Activated naive CD4-positive, alpha-beta T cell treated with Interleukin-2 at 50 U/mL for 16 hours (primary cell): ENCODE measurements around the gene CNTNAP4.

Experiments used
- DNase-seq: peaks from one replicate; pipeline ENCODE4 v3.0.0-alpha.2; 2020

The CNTNAP4 gene

DNA sequence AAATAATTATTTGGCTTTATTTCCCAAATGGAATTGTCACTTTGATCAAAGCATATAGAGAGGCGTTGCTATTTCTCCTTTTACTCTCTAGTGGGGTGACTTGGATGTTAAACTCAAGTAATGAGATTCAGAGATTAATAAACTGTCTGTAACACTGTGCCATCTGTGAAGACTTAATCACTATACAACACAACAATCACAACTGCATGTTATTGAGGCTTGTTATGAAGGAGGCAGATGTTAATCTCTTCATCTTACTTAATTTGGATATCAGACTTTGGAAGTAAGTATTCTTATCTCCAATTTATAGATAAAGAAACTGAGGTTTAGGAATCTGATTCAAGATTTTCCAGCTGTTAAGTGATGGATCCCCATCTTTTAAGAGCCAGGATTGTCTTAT is 132.5 kb downstream of the CNTNAP4 start:
- no peak for DNase-seq

DNA sequence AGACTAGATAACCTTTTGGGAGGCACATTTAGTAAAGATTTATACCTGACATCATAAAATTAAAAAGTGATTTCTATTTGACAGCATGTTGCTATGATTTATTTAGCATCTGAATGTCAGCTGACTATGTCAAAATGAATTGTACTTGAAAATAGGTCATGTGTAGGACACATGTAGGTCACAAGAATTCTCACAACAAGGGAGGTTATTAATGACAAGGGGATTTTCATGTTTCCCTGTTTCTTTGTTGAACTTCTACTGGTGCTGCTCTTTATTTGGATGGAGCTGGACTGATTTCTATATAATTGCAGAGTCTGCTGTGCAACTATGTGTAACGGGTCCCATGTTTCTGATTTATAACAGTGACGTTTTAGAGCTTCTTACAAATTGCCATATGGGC is 144.4 kb downstream of the CNTNAP4 start:
- DNase-seq: no peak

DNA sequence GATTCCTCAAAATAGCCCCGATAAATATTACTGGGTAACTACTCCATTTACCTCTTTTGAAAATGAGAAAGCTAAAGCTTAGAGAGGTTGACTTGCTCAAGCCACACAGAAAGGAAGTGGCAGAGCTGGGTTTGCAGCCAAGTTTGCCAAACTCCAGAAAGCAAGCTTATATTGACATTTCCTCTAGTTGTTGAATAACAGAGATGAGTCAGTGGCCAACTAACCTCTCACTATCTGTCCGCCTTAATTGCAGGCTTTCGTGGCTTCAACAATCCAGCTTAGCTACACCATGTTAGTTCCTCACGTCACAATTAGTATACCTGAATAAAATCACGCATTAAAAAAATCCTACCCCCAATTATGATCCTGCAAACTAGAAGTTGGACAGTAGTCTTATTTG is 151.7 kb downstream of the CNTNAP4 start:
- DNase-seq: no peak

DNA sequence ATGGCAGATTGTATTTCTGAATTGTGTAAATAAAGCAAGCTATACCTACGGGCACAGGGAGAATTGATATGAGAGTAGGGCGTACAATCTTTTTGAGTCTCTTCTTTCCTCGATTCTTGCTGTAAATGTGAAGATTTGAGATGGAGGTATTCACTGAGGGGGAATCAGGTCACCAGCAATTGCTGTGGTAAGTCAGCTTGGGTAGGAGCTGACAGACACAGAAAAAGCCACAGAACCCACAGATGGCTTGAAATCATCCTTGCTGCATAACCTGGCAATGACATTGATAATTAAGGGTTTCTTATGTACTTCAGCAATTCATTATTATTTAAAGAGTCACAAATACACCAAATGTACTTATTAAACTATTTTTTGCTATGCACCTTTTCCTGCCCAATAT is 164.2 kb downstream of the CNTNAP4 start:
- no peak for DNase-seq

DNA sequence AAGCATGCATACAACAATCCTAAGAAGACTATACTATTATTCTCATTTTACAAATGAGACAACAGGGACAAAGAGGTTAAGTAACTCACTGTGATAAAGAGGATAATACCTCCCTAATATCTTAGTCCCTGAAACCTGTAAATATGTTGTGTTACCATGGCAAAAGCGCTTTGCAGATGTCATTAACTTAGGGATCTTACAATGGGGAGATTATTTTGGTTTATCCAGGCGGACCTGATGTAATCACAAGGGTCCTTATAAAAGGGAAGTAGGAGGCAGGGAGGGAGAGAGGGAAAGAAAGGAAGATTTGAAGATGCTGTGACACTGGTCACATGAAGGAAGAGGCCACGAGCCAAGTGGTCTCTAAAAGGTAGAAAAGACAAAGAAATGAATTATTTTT is 164.7 kb downstream of the CNTNAP4 start:
- DNase-seq: no peak

DNA sequence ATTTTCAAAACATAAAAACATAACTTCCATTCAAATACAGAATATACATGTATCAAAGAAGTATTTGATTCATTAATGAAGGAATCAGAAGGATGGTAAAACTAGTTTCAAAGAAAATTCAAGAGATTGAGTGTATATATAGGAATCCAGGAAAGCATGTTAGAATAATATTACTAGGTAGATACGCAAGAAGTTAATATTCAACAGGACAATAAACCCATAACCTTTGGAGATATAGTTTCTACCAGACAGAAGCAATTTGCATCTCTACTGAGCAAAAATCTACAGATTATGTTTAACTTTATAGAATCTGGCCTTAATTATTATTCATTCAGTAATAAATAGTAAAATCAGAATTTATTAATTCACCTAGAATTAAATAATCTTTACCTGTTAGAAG is 166.8 kb downstream of the CNTNAP4 start:
- DNase-seq: no peak

DNA sequence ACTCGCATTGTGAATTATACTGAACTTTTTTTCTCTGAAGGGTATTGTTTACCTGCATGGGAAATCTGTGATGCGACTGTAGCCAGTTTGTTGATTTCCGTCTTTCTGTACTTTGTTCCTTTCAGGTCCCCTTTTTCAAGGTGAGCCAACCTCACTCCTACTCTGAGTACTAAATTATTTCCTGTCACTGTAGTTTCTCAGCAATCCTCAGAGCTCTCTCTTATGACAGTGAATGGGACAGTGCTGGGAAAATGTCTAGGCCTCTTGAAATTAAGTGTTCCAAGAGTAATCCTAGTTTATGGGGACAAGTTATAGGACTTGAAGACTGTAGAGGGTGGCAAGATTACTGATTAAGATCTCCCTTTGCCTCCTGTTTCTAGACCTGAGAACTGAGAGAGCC is 167.6 kb downstream of the CNTNAP4 start:
- no peak for DNase-seq

DNA sequence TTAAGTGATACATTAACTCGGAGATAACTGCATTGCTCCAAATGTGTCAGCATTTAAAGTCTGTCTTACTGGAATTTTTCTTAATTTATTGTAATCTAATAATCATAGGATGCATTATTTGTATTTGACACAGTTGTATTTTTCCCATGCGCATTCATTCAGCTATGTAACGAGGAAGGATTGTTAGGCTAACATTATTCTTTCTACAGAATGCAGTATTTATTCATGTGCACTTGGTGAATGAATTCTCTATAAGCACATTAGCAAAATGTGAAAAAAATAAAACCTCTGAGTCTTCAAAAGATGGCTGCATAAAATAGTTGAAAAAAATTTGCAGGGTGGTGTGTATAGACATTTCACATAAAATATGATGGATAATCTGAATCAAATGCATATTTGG is 168.6 kb downstream of the CNTNAP4 start:
- no peak for DNase-seq

DNA sequence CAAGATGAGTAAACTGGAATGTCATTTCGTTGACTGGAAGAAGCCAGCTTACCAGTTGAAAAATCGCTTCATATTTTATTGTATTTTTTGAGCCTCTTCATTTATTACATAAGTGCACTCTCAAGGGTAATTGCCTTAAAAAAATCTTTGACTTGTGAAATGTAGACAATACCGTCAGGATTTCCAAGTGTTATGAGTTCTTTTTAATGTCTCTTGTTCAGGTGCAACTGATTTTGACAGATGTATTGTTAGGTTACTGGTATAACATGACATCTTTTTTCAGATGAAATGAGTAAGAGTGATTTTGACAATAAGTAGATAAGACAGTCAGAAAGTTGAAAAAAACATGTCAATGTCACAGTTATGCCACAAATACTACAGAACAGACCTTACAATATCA is 169.1 kb downstream of the CNTNAP4 start:
- no peak for DNase-seq

DNA sequence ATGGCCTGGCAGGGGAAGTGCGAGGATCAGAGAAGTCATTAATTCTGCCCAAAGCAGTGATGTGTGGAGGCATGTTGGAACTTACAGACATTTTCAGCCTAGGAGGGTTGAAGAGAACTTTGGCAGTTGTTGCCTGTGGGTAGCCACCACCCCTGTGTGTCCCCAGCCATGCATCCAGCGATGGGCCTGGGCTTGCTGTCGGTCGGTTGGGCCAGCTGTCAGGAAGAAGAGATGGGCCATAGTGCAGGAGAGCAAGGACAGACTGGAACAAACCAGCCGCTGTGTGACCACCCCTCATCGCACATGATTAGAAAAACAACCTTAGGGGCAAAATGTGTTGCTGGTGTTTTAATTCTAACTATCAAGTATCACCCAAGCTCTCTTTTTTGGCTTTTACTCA is 173.7 kb downstream of the CNTNAP4 start:
- no peak for DNase-seq

DNA sequence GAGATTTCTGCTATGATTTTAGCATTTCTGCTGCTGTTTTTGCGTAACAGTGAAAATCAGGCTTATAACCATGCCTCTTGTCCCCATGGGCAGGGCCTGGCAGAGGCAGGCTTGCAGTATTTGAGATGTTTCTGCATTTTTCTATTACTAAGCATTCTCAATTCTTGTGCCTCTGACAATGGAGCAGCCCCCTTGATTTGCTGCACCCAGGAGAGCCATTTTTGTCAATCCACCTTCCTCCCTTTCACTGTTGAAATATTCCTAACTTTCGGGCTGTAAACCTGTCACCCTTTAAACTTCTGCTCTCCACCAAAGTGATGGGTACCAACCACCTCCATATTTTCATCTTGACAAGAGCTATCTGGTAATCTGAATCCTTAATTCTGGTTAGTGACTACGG is 178.1 kb downstream of the CNTNAP4 start:
- no peak for DNase-seq

DNA sequence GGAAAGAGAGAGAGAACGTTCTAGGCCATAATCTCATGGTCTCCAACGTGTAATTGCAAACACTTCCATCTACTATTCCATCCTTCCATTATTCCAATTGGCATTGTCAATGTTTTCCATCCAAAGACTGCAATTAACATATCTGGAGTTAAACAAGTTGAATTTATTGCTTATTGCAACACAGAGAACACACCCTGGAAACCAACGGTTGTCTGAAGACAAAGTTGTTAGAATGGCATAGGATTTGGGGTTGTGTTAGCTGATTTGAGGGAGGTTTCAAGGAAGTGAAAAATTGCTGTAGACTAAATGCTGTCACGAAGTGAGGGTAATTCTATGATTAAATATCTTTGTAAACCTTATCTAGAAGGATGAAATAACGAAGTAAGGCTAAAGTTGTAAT is 178.8 kb downstream of the CNTNAP4 start:
- DNase-seq: no peak

DNA sequence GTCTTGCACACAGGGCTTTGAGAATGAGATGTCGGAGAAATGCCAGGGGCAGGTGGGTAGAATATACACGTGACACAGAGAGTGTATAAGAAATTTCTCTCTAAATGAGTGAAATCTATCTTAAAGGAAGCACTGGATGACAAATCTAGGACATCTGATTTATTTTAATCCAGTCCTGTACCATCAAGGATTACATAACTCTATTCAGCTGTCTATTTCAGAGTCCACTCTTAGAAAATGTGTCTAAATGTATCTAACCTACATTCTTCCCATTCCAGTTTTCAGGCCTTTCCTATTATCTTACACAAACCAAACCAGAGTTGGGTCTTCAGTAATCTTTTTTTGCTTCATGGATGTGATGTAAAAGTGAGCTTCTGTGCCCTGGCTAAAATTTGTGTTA is 181.9 kb downstream of the CNTNAP4 start:
- DNase-seq: no peak

DNA sequence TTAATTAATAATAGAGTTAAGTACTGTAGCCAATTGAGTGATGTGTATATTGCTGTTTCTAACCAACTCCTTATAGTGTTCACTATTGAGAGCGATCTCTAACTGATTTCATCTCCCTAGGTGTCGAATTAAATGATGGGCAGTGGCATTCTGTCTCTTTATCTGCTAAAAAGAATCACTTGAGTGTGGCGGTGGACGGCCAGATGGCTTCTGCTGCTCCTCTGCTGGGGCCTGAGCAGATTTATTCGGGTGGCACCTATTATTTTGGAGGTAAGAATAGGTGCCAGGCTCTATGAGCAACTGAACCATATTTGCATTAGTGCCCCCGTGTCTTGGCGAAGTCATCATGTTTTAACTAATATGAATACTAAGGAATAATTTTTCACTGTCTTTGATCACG is 184.6 kb downstream of the CNTNAP4 start:
- no peak for DNase-seq

DNA sequence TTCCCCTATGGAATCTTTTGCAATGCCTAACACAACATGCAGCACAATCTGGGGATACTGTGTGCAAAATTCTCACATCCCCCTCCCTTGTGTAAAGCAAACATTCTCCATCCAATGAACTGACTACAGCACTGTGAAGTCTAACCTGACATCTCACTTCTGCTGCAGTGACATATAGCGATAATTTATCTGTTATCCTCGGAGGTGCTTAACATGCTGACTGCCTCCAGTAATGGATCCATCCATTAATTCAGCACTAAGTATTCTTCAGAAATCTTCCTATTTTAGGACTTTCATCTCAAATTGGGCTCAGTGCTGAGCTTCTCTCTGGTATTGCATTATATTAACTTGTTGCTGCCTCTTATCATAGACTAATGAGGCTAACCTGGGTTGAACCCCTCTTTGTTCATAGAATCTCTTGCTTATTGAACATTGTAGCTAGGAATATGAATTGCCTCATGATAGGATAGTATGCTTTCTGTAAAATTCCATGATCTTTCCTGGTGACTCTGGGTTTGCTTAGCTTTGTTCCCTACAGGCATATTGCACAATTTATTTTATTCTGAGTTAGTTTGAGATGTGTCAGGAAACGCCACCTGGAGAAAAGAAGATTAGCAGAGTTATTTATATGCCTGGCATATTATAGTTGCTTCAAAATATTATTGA is 187.9 kb downstream of the CNTNAP4 start:
- no peak for DNase-seq

DNA sequence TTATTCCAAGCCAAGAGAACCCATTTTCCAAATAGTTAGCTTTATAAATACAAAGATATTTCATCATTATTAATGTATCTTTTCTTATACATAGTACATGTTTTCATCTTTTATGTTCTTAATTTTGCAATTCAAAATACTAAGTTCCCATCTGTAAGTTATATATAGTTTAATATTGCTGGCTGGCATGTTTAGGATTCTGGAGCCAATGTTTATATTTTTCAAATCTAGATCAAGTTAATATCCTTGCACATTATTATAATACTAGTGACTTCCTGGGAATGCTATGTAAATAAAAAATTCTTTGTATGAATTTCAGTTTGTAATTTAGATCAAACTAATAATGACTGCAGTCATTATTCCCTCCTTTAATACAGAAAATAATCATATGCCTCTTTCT is 189.7 kb downstream of the CNTNAP4 start:
- DNase-seq: no peak

DNA sequence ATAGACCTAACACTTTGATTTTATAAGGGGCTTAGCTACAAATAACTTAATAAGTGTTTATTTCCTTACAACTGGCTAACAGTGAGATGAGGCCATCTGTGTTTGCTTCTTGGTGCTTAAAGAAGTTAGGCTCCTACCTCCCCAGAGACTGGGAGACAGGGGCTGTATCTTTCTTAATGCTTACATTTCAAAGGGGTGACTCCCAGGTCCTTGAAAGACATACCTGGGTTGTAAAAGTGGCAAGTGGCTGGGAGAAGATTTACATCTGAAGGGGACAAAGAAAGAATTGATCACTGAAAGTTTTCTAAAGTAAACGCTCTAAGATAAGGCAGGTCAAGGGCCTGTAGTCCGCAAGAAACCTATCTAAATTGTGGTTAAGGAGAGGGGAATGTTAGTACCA is 196.8 kb downstream of the CNTNAP4 start:
- DNase-seq: no peak

DNA sequence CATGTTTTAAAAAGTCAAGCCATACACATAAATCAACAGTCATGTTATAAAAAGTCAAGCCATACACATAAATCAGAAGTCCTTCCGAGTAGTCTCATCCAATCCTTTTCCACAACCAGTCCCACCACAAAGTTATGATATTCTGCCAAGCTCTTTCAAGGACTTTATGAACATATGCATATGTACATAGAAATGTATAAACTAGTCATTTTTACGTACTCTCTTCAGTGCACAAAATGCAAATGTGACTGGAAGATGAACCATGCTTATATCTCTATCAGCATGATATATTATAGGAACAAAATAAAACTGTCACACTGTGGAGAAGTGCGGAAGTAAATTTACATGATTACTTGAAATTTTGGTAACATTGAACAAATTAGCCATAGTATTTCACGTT is 200.9 kb downstream of the CNTNAP4 start:
- DNase-seq: no peak

DNA sequence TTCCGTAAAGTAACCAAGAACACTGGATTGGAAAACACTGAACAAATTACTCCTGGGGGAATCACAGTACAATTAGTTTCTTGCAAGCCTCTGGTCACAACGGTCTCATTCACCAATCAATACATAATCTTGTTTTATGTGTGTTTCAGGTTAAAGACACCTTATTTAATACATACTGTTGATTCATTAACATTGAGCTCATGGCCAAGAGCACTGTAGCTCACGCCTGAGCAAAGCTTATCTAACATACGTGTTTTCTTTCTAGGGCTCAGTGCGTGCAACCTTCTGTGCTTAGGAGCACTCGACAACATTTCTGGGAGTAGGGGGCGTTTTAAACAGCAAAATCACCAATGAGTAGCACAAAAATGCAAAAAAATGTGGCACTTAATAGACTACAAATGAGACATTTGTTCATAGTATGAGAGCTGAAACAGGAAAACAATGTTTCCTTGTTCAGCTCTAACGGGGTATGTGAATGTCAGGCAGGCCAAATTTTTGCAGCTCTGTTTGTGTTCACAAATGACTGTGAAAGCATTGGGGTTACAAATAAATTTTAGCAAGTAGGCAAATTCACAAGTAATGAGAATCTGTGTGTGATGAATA is 206.2 kb downstream of the CNTNAP4 start:
- DNase-seq: no peak

DNA sequence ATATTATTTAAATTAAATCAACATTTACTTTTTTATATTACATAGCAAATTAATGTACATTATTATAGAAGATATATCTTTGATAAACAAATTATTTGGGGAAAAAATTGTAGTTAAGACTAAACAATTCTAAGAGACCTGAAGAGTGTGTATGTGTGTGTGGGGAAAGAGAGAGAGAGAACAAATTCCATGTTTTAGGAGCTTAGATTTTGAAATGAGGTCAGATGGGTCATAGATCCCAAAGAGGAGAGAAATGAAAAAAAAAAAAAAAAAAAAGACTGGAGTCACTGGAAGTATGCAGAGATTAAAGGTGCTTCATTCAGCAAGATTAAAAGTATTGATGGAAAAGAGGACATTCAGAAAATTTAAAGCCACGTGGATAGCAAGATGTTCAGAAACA is 206.8 kb downstream of the CNTNAP4 start:
- DNase-seq: no peak

DNA sequence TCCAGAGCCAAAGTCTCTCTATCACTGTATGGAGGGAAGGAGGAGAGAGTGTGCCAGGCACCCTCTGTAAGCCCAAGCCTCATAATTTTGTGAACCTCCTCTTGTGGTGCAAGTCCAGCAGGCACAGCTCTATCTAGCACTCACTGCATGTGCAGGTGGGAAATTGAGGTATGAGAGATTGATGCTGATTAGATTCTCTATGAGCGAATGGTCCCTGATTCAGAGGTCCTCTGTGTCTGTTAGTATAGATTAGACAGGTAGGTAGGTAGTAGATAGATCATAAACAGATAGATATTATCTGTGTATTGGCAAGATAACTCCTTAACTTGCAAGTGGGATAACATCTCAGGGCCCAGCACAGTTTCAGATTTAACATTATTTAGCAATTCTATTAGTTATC is 209.5 kb downstream of the CNTNAP4 start:
- no peak for DNase-seq

DNA sequence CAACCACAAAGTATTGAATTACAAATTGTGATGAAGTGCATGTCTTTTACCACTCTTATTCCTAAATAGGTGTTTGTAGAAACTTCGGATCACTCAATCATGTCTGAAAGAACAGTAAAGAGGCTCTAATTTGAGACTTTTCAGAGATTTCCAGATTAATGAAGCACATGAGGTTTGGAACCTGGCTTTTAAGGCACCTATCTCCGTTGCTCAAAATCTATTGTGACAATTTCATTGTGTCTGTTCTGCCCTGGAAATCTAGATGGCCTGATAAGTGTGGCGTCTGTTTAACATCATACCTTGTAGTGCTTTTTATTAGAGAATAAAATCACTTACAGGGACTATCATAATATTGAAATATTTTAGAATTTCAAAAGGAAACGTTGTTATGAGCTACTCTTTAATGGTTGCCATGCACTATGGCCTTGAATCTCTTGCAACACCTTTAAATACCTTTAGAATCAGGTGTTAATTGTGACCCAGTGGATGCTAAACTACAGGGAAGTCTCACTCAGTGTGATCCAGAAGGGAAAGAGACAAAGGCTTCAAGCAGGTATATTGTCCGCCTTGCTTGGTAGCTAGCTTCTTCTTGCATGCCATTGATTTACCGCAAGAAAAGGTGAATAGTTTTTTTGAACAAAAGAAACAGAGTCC is 210.3 kb downstream of the CNTNAP4 start:
- DNase-seq: no peak

DNA sequence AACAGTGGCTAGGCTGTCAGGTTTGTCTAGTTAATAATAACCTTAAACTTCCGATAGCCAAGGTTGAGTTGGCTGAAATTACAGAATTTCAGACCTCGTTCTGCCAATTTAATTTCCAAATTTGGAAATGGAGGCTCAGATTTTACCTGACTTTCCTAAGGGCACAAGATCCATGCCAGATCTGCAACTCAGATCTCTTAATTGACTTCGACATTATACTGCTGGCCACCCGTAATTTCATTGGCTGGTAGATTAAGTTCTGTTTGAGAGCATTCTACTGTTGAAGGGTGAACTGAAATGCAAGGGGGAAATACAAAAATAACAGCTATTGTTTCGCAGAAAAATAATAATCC is 210.8 kb downstream of the CNTNAP4 start:
- no peak for DNase-seq

DNA sequence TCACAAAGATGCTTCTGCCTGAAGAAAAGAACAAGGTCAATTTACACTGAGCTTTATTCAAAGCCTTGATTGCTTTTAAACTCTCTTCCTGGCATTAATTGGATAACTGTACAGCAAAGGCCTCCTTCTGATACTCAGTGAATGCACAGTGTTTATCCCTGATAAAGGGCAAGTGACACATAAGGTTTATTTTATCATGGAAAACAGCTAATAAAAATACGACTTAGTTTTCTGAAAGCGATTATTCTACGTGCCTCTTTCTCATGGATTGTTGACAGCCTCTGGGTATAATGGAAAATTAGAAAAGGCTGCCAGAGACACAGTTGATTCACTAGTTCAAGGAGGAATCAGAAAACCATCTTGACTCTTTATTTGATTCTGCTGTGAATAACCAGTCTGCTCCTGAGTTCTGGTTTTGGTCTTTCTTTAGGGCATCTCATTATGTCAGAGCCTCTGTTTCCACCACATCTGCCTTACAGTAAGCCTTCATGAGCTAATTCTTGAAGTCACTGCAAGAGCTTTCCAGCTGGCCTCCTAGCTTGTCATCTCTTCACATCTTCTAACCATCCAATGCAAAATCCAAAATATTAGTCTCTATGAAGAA is 212.9 kb downstream of the CNTNAP4 start:
- no peak for DNase-seq

DNA sequence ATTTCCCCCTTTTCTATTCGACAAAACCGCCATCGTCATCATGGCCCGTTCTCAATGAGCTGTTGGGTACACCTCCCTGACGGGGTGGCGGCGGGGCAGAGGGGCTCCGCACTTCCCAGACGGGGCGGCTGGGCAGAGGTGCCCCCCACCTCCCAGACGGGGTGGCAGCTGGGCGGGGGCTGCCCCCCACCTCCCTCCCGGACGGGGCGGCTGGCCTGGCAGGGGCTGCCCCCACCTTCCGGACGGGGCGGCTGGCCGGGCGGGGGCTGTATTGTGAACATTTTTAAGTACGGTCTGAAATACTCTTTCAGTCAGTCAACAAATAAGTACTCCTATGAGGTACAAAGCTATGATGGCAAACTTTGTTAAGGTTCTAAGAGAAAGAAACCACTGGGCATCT is 222.8 kb downstream of the CNTNAP4 start:
- no peak for DNase-seq
